Subcutaneous abdominal adipose tissue (tissue), 5 donors: Measurements from ENCODE around the gene CNTNAP2.
"Not testable (repeated sequence)": the region's sequence is repeated elsewhere in the genome, so short reads cannot be mapped to it uniquely, and the experiment has no call there.

ENCODE experiments used
- H3K27ac ChIP-seq: one replicate; pipeline ENCODE4 v1.7.0; 2013; ENCODE audit warnings: low read depth, mild to moderate bottlenecking, inconsistent platforms, low read length, moderate library complexity
- H3K27me3 ChIP-seq, 5 donors: one replicate each; pipeline ENCODE4 v1.7.0; 2013; ENCODE audit warnings: low read length in 5 of 5, inconsistent platforms in 1 of 5; ENCODE audit not compliant: control insufficient read depth in 5 of 5, insufficient read depth in 4 of 5
- H3K36me3 ChIP-seq, 5 donors: one replicate each; pipeline ENCODE4 v1.7.0; 2013; ENCODE audit warnings: low read length in 5 of 5; ENCODE audit not compliant: control insufficient read depth in 5 of 5, insufficient read depth in 5 of 5
- H3K4me1 ChIP-seq, 5 donors: one replicate each; pipeline ENCODE4 v1.7.0; 2013; ENCODE audit warnings: low read length in 5 of 5, mild to moderate bottlenecking in 3 of 5, moderate library complexity in 1 of 5; ENCODE audit not compliant: control insufficient read depth in 5 of 5, insufficient read depth in 5 of 5
- H3K4me3 ChIP-seq, 5 donors: one replicate each; pipeline ENCODE4 v1.7.0; 2013; ENCODE audit warnings: low read length in 5 of 5, low read depth in 1 of 5
- H3K9ac ChIP-seq, 5 donors: one replicate each; pipeline ENCODE4 v1.7.0; 2013; ENCODE audit warnings: low read length in 5 of 5, mild to moderate bottlenecking in 4 of 5, moderate library complexity in 3 of 5
- H3K9me3 ChIP-seq, 5 donors: one replicate each; pipeline ENCODE4 v1.7.0; 2013; ENCODE audit warnings: low read length in 5 of 5; ENCODE audit not compliant: control insufficient read depth in 5 of 5
- donor health status: healthy.
- donor health status: healthy.
- donor health status: healthy.
- donor health status: healthy.
- donor health status: healthy.

The CNTNAP2 gene

GRCh38 chr7:147721962-147722830, 1605.6 kb downstream of the CNTNAP2 start:
- H3K4me1 ChIP-seq, result no peaks in the 10 kb centered on the region
- H3K27me3 ChIP-seq, result no peaks in the 10 kb centered on the region
- H3K9ac ChIP-seq, result no peak overlapping the region
- H3K27ac ChIP-seq, result no peak overlapping the region
- H3K4me3 ChIP-seq, result no peak overlapping the region
- H3K9me3 ChIP-seq, result no peaks in the 10 kb centered on the region
- H3K36me3 ChIP-seq, result no peaks in the 10 kb centered on the region

GRCh38 chr7:147723536-147723935, 1606.9 kb downstream of the CNTNAP2 start:
- Histone ChIP-seq H3K9me3 (no peaks in the 10 kb centered on the region), H3K36me3 (no peaks in the 10 kb centered on the region), H3K4me3 (no peak overlapping the region), H3K27me3 (no peaks in the 10 kb centered on the region), H3K9ac (no peak overlapping the region), H3K27ac (no peak overlapping the region), H3K4me1 (no peaks in the 10 kb centered on the region)

- Histone ChIP-seq H3K4me3 (no peak overlapping the region), H3K4me1 (no peaks in the 10 kb centered on the region), H3K9me3 (no peaks in the 10 kb centered on the region), H3K36me3 (no peaks in the 10 kb centered on the region), H3K9ac (no peak overlapping the region), H3K27me3 (no peaks in the 10 kb centered on the region), H3K27ac (no peak overlapping the region)
Measured at GRCh38 chr7:147731311-147731710, 1614.7 kb downstream of the CNTNAP2 start.

GRCh38 chr7:147737559-147738214, 1621.1 kb downstream of the CNTNAP2 start:
- not testable (repeated sequence) for H3K27ac ChIP-seq, H3K4me3 ChIP-seq, H3K36me3 ChIP-seq, H3K4me1 ChIP-seq, H3K27me3 ChIP-seq, H3K9me3 ChIP-seq, H3K9ac ChIP-seq

- H3K4me3 ChIP-seq, result no peak overlapping the region
- no peak overlapping the region for H3K27ac ChIP-seq
- no peaks in the 10 kb centered on the region for H3K4me1 ChIP-seq
- no peaks in the 10 kb centered on the region for H3K27me3 ChIP-seq
- no peak overlapping the region for H3K9ac ChIP-seq
- H3K9me3 ChIP-seq, result no peaks in the 10 kb centered on the region
- no peaks in the 10 kb centered on the region for H3K36me3 ChIP-seq
Measured at GRCh38 chr7:147742301-147742700, 1625.7 kb downstream of the CNTNAP2 start.

GRCh38 chr7:147756300-147756699, 1639.7 kb downstream of the CNTNAP2 start:
- Histone ChIP-seq H3K9ac (no peak overlapping the region), H3K9me3 (no peaks in the 10 kb centered on the region), H3K27ac (no peak overlapping the region), H3K4me3 (no peak overlapping the region), H3K4me1 (no peaks in the 10 kb centered on the region), H3K36me3 (no peaks in the 10 kb centered on the region), H3K27me3 (no peaks in the 10 kb centered on the region)

GRCh38 chr7:147759327-147759943, 1642.8 kb downstream of the CNTNAP2 start:
- no peak overlapping the region for H3K27ac ChIP-seq
- H3K4me3 ChIP-seq, result no peak overlapping the region
- no peak overlapping the region for H3K9ac ChIP-seq

GRCh38 chr7:147765301-147765700, 1648.7 kb downstream of the CNTNAP2 start:
- Histone ChIP-seq H3K4me1 (no peaks in the 10 kb centered on the region), H3K4me3 (no peak overlapping the region), H3K27me3 (no peaks in the 10 kb centered on the region), H3K27ac (no peak overlapping the region), H3K36me3 (no peaks in the 10 kb centered on the region), H3K9ac (no peak overlapping the region), H3K9me3 (no peaks in the 10 kb centered on the region)

More at GRCh38 chr7:147759327-147759943, 1642.8 kb downstream of the CNTNAP2 start:
- Histone ChIP-seq H3K27me3 (no peaks in the 10 kb centered on the region), H3K4me1 (no peaks in the 10 kb centered on the region), H3K36me3 (no peaks in the 10 kb centered on the region), H3K9me3 (no peaks in the 10 kb centered on the region)

- no peaks in the 10 kb centered on the region for H3K36me3 ChIP-seq
- H3K4me1 ChIP-seq, result no peaks in the 10 kb centered on the region
- no peak overlapping the region for H3K4me3 ChIP-seq
- no peaks in the 10 kb centered on the region for H3K9me3 ChIP-seq
- no peaks in the 10 kb centered on the region for H3K27me3 ChIP-seq
- H3K9ac ChIP-seq, result no peak overlapping the region
- no peak overlapping the region for H3K27ac ChIP-seq
Measured at GRCh38 chr7:147771344-147771743, 1654.7 kb downstream of the CNTNAP2 start.

- no peaks in the 10 kb centered on the region for H3K4me1 ChIP-seq
- H3K27me3 ChIP-seq, result no peaks in the 10 kb centered on the region
- no peaks in the 10 kb centered on the region for H3K36me3 ChIP-seq
- no peaks in the 10 kb centered on the region for H3K9me3 ChIP-seq
- H3K27ac ChIP-seq, result no peak overlapping the region
- no peak overlapping the region for H3K9ac ChIP-seq
- H3K4me3 ChIP-seq, result no peak overlapping the region
Measured at GRCh38 chr7:147774461-147774860, 1657.9 kb downstream of the CNTNAP2 start.
